ENCODE data around the gene SSBP3. TPM values are rescaled to one million over a fixed set of nuclear protein-coding genes. Genes with fewer than 3 reads are reported as not detected.

The SSBP3 gene
- 7.5 and 8.5 TPM in 2 replicates for total RNA-seq (2016; rRNA removed; fragmentation: Illumina TruSeq; extraction: Trizol)
- total RNA-seq (2016; cell fraction: cytosol; rRNA removed; fragmentation: Illumina TruSeq; extraction: Trizol; ENCODE audit: low read depth): 2.4 and 2.6 TPM in 2 replicates
- 5.0 and 9.0 TPM in 2 replicates for total RNA-seq (2016; cell fraction: insoluble cytoplasmic fraction; rRNA removed; fragmentation: Illumina TruSeq; extraction: Trizol)
- total RNA-seq (2016; cell fraction: membrane; rRNA removed; fragmentation: Illumina TruSeq; extraction: Trizol): 6.8 and 7.0 TPM in 2 replicates
- 5.3 and 6.3 TPM in 2 replicates for total RNA-seq (2016; cell fraction: nucleus; rRNA removed; fragmentation: Illumina TruSeq; extraction: Trizol)
- 17.6 and 19.0 TPM in 2 replicates for polyA plus RNA-seq (2011; rRNA removed)
- 9.4 and 10.6 TPM in 2 replicates for polyA plus RNA-seq (2011; cell fraction: cytosol; rRNA removed)
- polyA plus RNA-seq (2011; cell fraction: nucleus; rRNA removed): 24.9 and 30.2 TPM in 2 replicates
- 22.3 and 30.4 TPM in 2 replicates for polyA plus RNA-seq (2012)
- 6.1 and 8.0 TPM in 2 replicates for polyA plus RNA-seq (2016; cell fraction: cytosol; fragmentation: Illumina TruSeq; extraction: Trizol; ENCODE audit: low read depth)
- 20.5 and 26.0 TPM in 2 replicates for polyA plus RNA-seq (2016; cell fraction: insoluble cytoplasmic fraction; fragmentation: Illumina TruSeq; extraction: Trizol; ENCODE audit: low read depth)
- polyA plus RNA-seq (2016; cell fraction: membrane; fragmentation: Illumina TruSeq; extraction: Trizol; ENCODE audit: low read depth): 15.7 and 18.4 TPM in 2 replicates
- polyA plus RNA-seq (2016; cell fraction: nucleus; fragmentation: Illumina TruSeq; extraction: Trizol; ENCODE audit: insufficient read depth, low read depth): 25.5 and 27.3 TPM in 2 replicates
- 10.9 and 15.9 TPM in 2 replicates for polyA minus RNA-seq (2011; rRNA and poly(A)+ RNA removed; ENCODE audit: low replicate concordance)
- 6.2 and 9.2 TPM in 2 replicates for polyA minus RNA-seq (2011; cell fraction: cytosol; rRNA and poly(A)+ RNA removed)
- polyA minus RNA-seq (2011; cell fraction: nucleus; rRNA and poly(A)+ RNA removed): 6.8 and 9.6 TPM in 2 replicates
- percentile 59 among the genes with signal in this experiment for Bru-seq, nascent RNA
- BruChase-seq, experiment 1, labeled RNA remaining after a 6-hour chase: percentile 55 among the genes with signal in this experiment
- percentile 56 among the genes with signal in this experiment for BruChase-seq, experiment 2, labeled RNA remaining after a 2-hour chase
- long read RNA-seq, experiment 1, partial matches to known transcripts: 0 of 12 reads
- long read RNA-seq, experiment 1, other reads (novel, unspliced or antisense): 11 of 12 reads
- long read RNA-seq, experiment 2, transcript SSBP3-204 (18 exons, 2,077 nt): minor isoform, 6 of 49 reads
- long read RNA-seq, experiment 2, transcript SSBP3-203 (17 exons, 1,578 nt): major isoform, 10 of 49 reads
- long read RNA-seq, experiment 2, partial matches to known transcripts: 3 of 49 reads
- long read RNA-seq, experiment 2, other reads (novel, unspliced or antisense): 30 of 49 reads

DNA sequence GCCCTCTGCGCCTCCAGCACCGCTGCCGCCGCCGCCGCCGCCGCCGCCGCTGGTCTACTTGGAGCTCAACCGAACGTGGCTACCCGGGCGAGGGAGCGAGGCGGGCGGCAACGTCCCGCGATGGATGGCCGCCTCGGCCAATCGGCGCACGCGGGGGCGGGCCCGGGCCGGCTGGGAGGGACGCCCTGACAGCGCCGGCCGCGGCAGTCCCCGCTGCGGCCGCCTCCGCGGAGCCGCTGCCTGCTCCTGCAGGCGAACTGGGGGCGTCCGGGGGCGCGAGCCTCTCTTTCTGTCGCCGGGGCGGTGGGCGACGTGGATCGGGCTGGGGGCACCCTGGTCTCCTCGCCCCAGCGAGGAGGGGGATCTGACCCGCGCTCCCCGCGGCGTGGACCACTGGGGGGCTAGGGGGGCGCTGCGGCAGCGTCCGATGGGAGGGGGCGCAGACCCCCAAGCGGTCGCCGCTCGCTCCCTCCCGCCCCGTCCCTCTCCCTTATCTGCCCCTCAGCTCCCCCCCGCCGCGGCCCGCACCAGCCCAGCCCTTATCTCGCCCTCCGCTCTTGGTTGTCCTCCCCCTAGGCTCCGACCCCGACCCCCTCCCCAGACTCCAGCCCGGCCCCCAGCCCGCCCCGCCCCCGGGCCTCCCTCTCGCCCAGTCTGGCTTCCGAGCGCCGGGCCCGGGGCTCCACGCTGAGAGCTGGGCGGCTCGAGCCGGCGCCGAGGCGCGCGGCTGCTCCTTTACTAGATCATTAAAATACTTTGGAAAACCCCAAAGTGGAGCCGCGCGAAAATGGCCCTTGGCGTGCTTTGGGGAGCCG, at the start of gene SSBP3:
TSS of gene SSBP3 (minus strand) at position 56 of the 815 bp plus-strand sequence.
- in situ Hi-C loops (cut with HindIII; ENCODE audit: extremely low pct_ligation_motif_present, low pct_unique_long_range_greater_than_20kb): loop anchor here (5.0 kb wide), 2 partner anchors 81 to 84 kb away; no protein-coding TSS in a partner anchor
- TF ChIP-seq IKZF1 (IDR thresholded peaks at IDR 0.05) (no peak), HOXD1 (CRISPR knock-in tag; IDR thresholded peaks at IDR 0.05) (no peak), ZNF577 (CRISPR knock-in tag; IDR thresholded peaks at IDR 0.05; ENCODE audit: borderline replicate concordance, low read depth) (no peak), SRSF1 (optimal IDR thresholded peaks at IDR 0.05; ENCODE audit: low read depth, low read length) (peak; percentile 74), ELF1 (CRISPR knock-in tag; IDR thresholded peaks at IDR 0.05) (no peak), ZNF274 (CRISPR knock-in tag; IDR thresholded peaks at IDR 0.05) (no peak)
- TF ChIP-seq, protein P1, sequence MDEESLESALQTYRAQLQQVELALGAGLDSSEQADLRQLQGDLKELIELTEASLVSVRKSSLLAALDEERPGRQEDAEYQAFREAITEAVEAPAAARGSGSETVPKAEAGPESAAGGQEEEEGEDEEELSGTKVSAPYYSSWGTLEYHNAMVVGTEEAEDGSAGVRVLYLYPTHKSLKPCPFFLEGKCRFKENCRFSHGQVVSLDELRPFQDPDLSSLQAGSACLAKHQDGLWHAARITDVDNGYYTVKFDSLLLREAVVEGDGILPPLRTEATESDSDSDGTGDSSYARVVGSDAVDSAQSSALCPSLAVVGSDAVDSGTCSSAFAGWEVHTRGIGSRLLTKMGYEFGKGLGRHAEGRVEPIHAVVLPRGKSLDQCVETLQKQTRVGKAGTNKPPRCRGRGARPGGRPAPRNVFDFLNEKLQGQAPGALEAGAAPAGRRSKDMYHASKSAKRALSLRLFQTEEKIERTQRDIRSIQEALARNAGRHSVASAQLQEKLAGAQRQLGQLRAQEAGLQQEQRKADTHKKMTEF (CRISPR knock-in tag; IDR thresholded peaks at IDR 0.05): no peak
- TF ChIP-seq, protein P2, sequence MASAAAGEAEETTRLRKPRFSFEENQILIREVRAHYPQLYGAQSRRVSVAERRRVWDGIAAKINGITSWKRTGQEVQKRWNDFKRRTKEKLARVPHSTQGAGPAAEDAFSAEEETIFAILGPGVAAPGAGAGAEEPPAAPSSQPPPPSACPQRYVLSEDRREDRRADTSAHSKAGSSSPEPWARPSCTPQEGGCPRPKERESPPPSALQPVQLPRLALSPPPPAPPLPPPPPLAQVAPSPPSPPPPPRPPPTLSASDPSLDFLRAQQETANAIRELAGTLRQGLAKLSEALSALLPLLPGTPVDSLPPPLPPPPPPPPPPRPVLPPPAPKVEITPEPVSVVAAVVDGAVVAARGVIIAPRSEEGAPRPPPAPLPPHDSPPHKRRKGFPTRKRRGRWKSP (CRISPR knock-in tag; IDR thresholded peaks at IDR 0.05): peak; percentile 46; the same call in 1 of the 2 replicates
- TF ChIP-seq, protein P3, sequence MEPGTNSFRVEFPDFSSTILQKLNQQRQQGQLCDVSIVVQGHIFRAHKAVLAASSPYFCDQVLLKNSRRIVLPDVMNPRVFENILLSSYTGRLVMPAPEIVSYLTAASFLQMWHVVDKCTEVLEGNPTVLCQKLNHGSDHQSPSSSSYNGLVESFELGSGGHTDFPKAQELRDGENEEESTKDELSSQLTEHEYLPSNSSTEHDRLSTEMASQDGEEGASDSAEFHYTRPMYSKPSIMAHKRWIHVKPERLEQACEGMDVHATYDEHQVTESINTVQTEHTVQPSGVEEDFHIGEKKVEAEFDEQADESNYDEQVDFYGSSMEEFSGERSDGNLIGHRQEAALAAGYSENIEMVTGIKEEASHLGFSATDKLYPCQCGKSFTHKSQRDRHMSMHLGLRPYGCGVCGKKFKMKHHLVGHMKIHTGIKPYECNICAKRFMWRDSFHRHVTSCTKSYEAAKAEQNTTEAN (CRISPR knock-in tag; conservative IDR thresholded peaks at IDR 0.05): no peak
- TF ChIP-seq, protein P4, sequence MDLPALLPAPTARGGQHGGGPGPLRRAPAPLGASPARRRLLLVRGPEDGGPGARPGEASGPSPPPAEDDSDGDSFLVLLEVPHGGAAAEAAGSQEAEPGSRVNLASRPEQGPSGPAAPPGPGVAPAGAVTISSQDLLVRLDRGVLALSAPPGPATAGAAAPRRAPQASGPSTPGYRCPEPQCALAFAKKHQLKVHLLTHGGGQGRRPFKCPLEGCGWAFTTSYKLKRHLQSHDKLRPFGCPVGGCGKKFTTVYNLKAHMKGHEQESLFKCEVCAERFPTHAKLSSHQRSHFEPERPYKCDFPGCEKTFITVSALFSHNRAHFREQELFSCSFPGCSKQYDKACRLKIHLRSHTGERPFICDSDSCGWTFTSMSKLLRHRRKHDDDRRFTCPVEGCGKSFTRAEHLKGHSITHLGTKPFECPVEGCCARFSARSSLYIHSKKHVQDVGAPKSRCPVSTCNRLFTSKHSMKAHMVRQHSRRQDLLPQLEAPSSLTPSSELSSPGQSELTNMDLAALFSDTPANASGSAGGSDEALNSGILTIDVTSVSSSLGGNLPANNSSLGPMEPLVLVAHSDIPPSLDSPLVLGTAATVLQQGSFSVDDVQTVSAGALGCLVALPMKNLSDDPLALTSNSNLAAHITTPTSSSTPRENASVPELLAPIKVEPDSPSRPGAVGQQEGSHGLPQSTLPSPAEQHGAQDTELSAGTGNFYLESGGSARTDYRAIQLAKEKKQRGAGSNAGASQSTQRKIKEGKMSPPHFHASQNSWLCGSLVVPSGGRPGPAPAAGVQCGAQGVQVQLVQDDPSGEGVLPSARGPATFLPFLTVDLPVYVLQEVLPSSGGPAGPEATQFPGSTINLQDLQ (CRISPR knock-in tag; IDR thresholded peaks at IDR 0.05): no peak

More for the DNA sequence above, at the start of gene SSBP3:
- DNase-seq (ENCODE audit: low spot score) (peak; percentile 79), FAIRE-seq (no peak), ATAC-seq (peak; percentile 93)
- ChIA-PET POLR2A (interaction anchor here (0.6 to 2.3 kb wide), 12 partner anchors 10 to 414 kb away, joined by 3 to 29 read pairs (median 4); partner anchors contain the start of genes CYB5RL, MRPL37 and TMEM59), CTCF (ENCODE audit: low intra/inter-chr PET ratio, low total read pairs) (interaction anchor here (1.2 kb wide), 1 partner anchor 96 kb away, joined by 3 read pairs; no protein-coding TSS in a partner anchor)
- Histone ChIP-seq H3K9me3 (ENCODE audit: low read length) (no peaks in the 10 kb centered on the region), H3K36me3 (replicated peaks in 1 of 2; ENCODE audit: control insufficient read depth in 1 of 2, insufficient read depth in 2 of 2, low read length in 2 of 2) (peaks cover 0 to 13% of the 10 kb centered on the region in 2 experiments; a peak in 3 of 5 replicates), H3K27ac (ENCODE audit: extremely low read length, insufficient read depth, low read length) (peak within 1 kb of the TSS; percentile 61), H3K4me2 (ENCODE audit: low read depth, low read length) (peak within 1 kb of the TSS; percentile 92), H3K27me3 (ENCODE audit: control insufficient read depth in 1 of 2, insufficient read depth in 2 of 2, low read length in 2 of 2) (no peaks in the 10 kb centered on the region; a peak in 1 of 5 replicates), H3K9ac (ENCODE audit: insufficient read depth, low read depth, low read length) (peak within 1 kb of the TSS; percentile 74), H3K4me3 (replicated peaks in 1 of 3; ENCODE audit: insufficient read depth in 1 of 3, low read depth in 2 of 3, low read length in 3 of 3) (peak within 1 kb of the TSS; percentile 73 to 97 (median 84)), H3K4me1 (ENCODE audit: insufficient read depth, low read length) (peaks cover 59% of the 10 kb centered on the region), H3K79me2 (ENCODE audit: insufficient read depth, low read length) (peaks cover 5% of the 10 kb centered on the region), H2AFZ (ENCODE audit: low read length) (no peak within 1 kb of the TSS), H4K20me1 (ENCODE audit: insufficient read depth, low read length) (0 out of 2 replicates have a peak, but pooled peaks cover 4% of the 10 kb centered on the region)
- WGBS (ENCODE audit: low lambda C conversion rate): 3% methylated on average over 29 of the region's 100 CpGs
- BruUV-seq (replicated peaks): no TSS peak
- intact Hi-C loops (cut with micrococcal nuclease; ENCODE audit: unreplicated experiment): loop anchor here (1.0 to 2.0 kb wide), 2 partner anchors 82 to 96 kb away; no protein-coding TSS in a partner anchor
